Activated CD8-positive, alpha-beta memory T cell treated with anti-CD3 and anti-CD28 coated beads for 36 hours (primary cell): ENCODE data around the gene MSANTD7. TPM values are rescaled to one million over a fixed set of nuclear protein-coding genes. Genes with fewer than 3 reads are reported as not detected.
"Not testable (repeated sequence)": the region's sequence is repeated elsewhere in the genome, so short reads cannot be mapped to it uniquely, and the experiment has no call there.

ENCODE experiments used
- CTCF ChIA-PET: fragments of 350-600 bp; sonication (Branson Sonifier 250); formaldehyde crosslinking; loops from one replicate; lab custom pipeline; 2021; ENCODE audit warnings: antibody characterized with exemption; lab: Charles Lee
- POLR2A ChIA-PET: fragments of 350-600 bp; sonication (Branson Sonifier 250); formaldehyde crosslinking; loops from one replicate; lab custom pipeline; 2021; ENCODE audit warnings: antibody characterized with exemption; lab: Charles Lee
- total RNA-seq, 2 experiments: library from RNA; stranded (reverse); gene quantifications; one replicate each; pipeline ENCODE4 v1.2.3, GENCODE V29; 2021

The MSANTD7 gene
- total RNA-seq, 2 experiments from 2014 or later, result 25.6 to 27.1 TPM

DNA sequence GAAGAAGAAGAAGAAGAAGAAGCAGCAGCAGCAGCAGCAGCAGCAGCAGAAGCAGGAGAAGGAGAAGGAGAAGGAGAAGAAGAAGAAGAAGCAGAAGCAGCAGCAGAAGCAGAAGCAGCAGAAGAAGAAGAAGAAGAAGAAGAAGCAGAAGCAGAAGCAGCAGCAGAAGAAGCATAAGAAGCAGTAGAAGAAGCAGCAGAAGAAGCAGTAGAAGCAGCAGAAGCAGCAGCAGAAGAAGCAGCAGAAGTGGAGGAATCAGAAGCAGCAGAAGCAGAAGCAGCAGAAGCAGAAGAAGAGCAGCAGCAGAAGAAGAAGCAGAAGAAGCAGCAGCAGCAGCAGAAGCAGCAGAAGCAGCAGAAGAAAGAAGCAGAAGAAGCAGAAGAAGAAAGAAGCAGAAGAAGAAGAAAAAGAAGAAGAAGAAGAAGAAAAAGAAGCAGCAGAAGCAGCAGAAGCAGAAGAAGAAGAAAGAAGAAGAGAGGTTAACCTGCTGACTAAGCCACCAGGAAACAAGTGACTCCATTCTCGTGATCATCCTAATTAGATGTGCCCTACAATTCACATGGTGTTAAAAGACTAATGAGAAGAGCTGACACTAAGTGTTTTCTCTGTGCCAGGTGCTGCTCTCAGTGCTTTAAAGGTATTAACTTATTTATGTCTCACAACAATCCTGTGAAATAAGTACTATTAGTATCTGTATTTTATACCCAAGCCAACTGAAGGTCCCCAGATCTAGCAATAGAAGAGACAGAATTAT lies 11.9 kb upstream of the MSANTD7 start:
- CTCF ChIA-PET, result no interaction called here
- POLR2A ChIA-PET, result no interaction called here

DNA sequence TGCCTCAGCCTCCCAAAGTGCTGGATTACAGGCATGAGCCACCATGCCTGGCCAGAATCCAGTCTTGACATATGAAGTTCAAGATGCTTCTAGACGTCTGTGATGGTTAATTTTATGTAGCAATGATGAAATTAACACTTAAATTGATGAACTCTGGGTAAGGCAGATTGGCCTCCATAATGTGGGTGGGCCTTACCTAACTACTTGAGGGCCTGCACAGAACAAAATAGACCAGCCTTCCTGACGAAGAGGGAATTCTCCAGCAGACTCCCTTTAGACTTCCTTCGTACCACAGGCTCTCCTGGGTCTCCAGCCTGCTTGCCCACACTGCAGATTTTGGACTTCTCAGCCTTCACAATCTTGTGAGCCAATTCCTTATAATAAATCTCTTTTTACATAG lies 5.0 kb upstream of the MSANTD7 start:
- CTCF ChIA-PET, result no interaction called here
- POLR2A ChIA-PET, result no interaction called here

DNA sequence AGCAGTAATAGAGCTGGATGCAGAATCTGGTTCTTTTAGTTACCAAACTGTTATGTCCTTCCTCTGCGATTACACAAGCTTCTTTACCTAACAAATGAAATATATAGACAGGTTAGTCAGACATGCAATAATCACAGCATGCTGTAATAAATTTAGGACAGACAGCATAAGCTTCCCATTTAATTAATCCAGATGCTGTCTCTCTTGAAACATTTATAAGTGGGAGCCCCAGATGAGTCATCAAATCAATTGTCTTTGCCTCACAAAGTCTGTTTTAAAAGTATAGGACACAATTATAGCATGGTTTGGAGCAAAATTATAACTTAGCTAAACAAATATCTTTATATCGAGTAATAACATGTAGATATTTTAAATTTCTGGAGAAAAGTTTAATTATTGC lies 1.9 kb upstream of the MSANTD7 start:
- CTCF ChIA-PET, result interaction anchor here (1.1 kb wide), 1 partner anchor 14 kb away, joined by 4 read pairs; no protein-coding TSS in a partner anchor
- POLR2A ChIA-PET, result interaction anchor here (2.9 to 3.4 kb wide), 2 partner anchors 42 to 117 kb away, joined by 9 to 29 read pairs; partner anchors contain the start of genes DCLRE1C and SUV39H2

GRCh38 chr10:14837003-14837756 lies 926 bp upstream of the MSANTD7 start:
- ChIA-PET POLR2A (interaction anchor here (0.5 to 3.4 kb wide), 8 partner anchors 41 to 651 kb away, joined by 3 to 29 read pairs (median 4); partner anchors contain the start of genes DCLRE1C and SUV39H2), CTCF (interaction anchor here (0.8 to 1.6 kb wide), 5 partner anchors 15 to 300 kb away, joined by 3 to 7 read pairs (median 3); no protein-coding TSS in a partner anchor)

GRCh38 chr10:14838582-14839304 lies 637 bp downstream of the MSANTD7 start:
- POLR2A ChIA-PET, result interaction anchor here (0.7 to 3.4 kb wide), 8 partner anchors 40 to 293 kb away, joined by 3 to 29 read pairs (median 4); partner anchors contain the start of genes DCLRE1C and SUV39H2
- CTCF ChIA-PET, result interaction anchor here (0.7 to 1.0 kb wide), 2 partner anchors 115 to 316 kb away, joined by 3 to 4 read pairs; partner anchors contain the start of gene DCLRE1C

DNA sequence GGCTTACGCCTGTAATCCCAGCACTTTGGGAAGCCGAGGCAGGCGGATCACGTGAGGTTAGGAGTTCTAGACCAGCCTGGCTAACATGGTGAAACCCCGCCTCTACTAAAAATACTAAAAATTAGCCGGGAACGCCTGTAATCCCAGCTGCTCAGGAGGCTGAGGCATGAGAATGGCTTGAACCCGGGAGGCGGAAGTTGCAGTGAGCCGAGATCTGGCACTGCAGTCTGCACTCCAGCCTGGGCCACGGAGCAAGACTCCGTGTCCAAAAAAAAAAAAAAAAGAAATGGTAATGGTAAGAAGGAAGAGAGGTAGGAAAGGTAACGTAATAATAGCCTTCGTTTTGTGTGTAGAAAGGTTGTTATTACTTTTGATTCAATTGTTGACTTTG lies 1.2 kb downstream of the MSANTD7 start:
- ChIA-PET POLR2A (interaction anchor here (0.7 to 3.4 kb wide), 3 partner anchors 39 to 286 kb away, joined by 3 to 29 read pairs (median 3); partner anchors contain the start of gene SUV39H2), CTCF (interaction anchor here (0.7 kb wide), 1 partner anchor 317 kb away, joined by 3 read pairs; no protein-coding TSS in a partner anchor)

DNA sequence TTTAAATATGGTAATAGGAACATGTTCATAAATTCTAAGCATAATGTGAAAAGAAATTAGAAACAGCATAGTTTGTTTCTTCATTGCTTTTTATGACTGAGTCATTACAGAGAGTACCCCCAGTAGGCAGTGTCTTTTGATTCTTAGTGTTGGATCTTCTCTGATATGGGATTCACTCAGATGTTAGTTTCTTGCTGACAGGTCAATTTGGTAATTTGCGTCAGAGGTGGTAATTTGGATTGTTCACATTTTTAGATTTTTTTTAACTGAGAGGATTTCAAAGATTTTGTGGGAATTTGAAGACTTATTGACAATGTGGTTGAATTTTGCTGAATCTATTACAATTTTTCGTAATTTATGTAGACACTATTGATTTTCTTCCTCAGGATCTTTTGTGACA lies 2.1 kb downstream of the MSANTD7 start:
- POLR2A ChIA-PET, result no interaction called here
- CTCF ChIA-PET, result no interaction called here

- POLR2A ChIA-PET, result interaction anchor here (0.5 kb wide), 1 partner anchor 648 kb away, joined by 4 read pairs; no protein-coding TSS in a partner anchor
- CTCF ChIA-PET, result no interaction called here
These were observed 5.4 kb downstream of the MSANTD7 start for GRCh38 chr10:14843327-14843988.

DNA sequence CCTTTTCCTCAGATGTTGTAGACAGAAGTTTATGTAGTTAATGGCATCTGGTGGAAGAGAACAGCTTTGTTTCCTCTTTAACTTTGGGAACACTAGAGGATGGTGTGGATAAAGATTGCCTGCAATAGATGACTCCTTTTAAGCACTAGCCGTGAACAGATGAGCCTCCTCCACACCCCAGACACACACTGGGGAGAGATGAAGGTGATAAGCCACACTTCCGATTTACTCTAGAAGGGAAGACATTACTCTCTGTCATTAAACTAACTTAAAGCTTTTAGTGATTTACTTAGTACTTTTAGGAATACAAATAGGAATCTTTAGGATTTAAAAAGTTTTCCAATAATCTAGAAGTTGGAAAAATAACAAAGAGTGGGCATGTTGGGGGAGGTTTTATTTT lies 6.8 kb downstream of the MSANTD7 start:
- CTCF ChIA-PET, result no interaction called here
- POLR2A ChIA-PET, result no interaction called here

DNA sequence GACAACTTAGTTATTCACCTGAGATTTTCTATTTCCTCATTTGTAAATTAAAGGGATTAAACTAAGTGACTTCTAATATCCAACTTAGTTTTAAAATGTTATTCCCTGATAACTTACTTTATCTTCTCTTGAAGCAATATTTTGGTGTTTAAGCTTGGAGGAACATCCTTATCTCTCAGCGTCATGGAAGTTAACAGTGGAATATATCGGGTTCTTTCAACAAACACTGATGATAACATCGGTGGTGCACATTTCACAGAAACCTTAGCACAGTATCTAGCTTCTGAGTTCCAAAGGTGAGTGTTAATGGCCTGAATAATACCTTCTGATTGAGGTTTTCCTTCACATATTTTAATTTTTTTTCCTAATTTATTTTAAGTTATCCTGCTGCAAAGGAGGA lies 14.1 kb downstream of the MSANTD7 start:
- POLR2A ChIA-PET, result no interaction called here
- CTCF ChIA-PET, result interaction anchor here (0.5 kb wide), 1 partner anchor 163 kb away, joined by 3 read pairs; no protein-coding TSS in a partner anchor

GRCh38 chr10:14855453-14855852 lies 17.3 kb downstream of the MSANTD7 start:
- ChIA-PET CTCF (no interaction called here), POLR2A (no interaction called here)

DNA sequence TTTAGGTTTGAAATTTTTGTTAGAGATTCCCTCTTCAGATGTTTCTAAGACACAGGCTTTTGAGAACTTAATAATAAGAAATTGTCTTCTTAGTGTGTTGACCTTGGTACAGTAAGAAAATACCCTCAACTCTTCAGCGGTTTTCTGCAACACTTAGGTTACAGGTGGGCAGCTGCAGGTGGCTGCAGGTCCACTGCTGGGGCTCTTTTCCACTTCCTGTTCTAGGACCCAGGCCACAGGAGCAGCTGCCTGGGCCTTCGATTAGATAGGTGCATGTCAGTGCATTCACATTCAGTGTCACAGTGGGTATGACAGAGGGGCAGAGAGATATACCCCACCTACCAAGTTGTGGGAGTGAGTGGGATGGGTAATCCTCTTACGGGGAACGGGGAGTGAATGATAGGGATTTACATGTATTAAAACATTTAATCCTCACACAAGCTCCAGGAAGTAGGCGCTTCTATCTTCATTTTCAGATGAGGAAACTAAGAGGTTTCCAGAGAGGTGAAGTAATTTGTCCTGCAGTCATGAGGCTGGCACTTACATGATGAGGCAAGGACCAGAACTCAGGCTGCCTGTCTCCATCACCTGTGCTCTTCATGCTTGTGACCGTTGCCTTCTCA lies 20.3 kb downstream of the MSANTD7 start:
- ChIA-PET CTCF (no interaction called here), POLR2A (no interaction called here)

- CTCF ChIA-PET, result interaction anchor here (0.6 kb wide), 1 partner anchor 25 kb away, joined by 3 read pairs; no protein-coding TSS in a partner anchor
- POLR2A ChIA-PET, result no interaction called here
These were observed 20.9 kb downstream of the MSANTD7 start for GRCh38 chr10:14859043-14859442.

DNA sequence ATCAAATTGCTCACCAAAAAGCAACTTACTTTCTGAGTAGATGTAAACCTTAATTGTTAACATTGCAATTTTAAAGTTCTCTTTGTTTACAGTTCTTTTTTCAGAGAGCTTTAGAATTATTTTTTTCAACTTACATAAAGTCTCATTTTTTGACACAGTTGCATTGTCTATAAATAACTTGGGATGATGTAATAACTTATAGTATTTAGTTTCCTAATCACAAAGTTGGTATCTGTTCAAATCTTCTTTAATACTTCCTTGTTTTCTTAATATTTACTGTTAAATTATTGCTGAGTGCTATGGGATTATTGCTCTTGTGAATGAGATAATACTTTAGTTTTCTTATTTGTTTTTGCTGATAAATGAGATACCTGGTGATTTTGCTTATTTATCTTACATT lies 21.7 kb downstream of the MSANTD7 start:
- ChIA-PET CTCF (no interaction called here), POLR2A (no interaction called here)

DNA sequence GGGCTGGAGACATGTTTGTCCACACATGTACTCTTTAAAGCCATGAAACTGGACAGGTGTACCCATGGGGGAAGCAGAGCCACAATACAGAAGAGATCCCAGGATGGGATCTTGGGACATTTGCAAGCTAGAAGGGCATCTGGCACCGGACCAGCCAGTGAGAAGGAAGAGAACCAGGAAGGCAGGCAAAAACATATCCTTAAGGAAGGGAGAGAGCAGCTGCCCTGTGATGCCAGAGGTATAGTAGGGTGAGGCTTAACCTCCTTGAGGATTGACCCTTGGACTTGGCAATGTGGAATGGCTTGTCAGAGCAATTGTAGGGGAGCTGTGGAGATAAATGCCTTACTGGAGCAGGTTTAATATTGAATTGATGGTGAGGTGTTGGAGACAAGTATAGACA lies 22.7 kb downstream of the MSANTD7 start:
- CTCF ChIA-PET, result no interaction called here
- POLR2A ChIA-PET, result no interaction called here

GRCh38 chr10:14864466-14864865 lies 26.4 kb downstream of the MSANTD7 start:
- POLR2A ChIA-PET, CTCF ChIA-PET: not testable (repeated sequence)

- CTCF ChIA-PET, result not testable (repeated sequence)
These were observed 26.8 kb downstream of the MSANTD7 start for GRCh38 chr10:14864871-14865270.

GRCh38 chr10:14873090-14873760 lies 35.1 kb downstream of the MSANTD7 start:
- ChIA-PET CTCF (no interaction called here), POLR2A (no interaction called here)

More at GRCh38 chr10:14864871-14865270, 26.8 kb downstream of the MSANTD7 start:
- POLR2A ChIA-PET, result not testable (repeated sequence)
